Stimulated activated CD4-positive, alpha-beta T cell treated with anti-CD3 and anti-CD28 coated beads, Interleukin-15, amount 100 ng/mL, for 24 hours (primary cell): Measurements from ENCODE around the gene OTX1.
"Not testable (repeated sequence)": the region's sequence is repeated elsewhere in the genome, so short reads cannot be mapped to it uniquely, and the experiment has no call there.

Source experiments
- DNase-seq: peaks from one replicate; pipeline ENCODE4 v3.0.0-alpha.2; 2020

Gene OTX1

GRCh38 chr2:63059793-63060471 is 9.3 kb downstream of the OTX1 start:
- no peak for DNase-seq

GRCh38 chr2:63060472-63060991 is 9.9 kb downstream of the OTX1 start:
- no peak for DNase-seq

GRCh38 chr2:63064197-63064596 is 13.6 kb downstream of the OTX1 start:
- no peak for DNase-seq

- no peak for DNase-seq
Observed at GRCh38 chr2:63064661-63065060, 14.0 kb downstream of the OTX1 start.

GRCh38 chr2:63066265-63066664 is 15.6 kb downstream of the OTX1 start:
- DNase-seq, result no peak

- no peak for DNase-seq
Observed at GRCh38 chr2:63066838-63067237, 16.2 kb downstream of the OTX1 start.

GRCh38 chr2:63071664-63072063 is 21.0 kb downstream of the OTX1 start:
- no peak for DNase-seq

- no peak for DNase-seq
Observed at GRCh38 chr2:63073994-63074393, 23.4 kb downstream of the OTX1 start.

- not testable (repeated sequence) for DNase-seq
Observed at GRCh38 chr2:63074399-63074798, 23.8 kb downstream of the OTX1 start.

- peak; percentile 10 for DNase-seq
Observed at GRCh38 chr2:63078852-63079606, 28.4 kb downstream of the OTX1 start.

GRCh38 chr2:63081404-63081803 is 30.8 kb downstream of the OTX1 start:
- no peak for DNase-seq

- DNase-seq, result no peak
Observed at GRCh38 chr2:63086687-63087086, 36.1 kb downstream of the OTX1 start.

GRCh38 chr2:63092401-63092800 is 41.8 kb downstream of the OTX1 start:
- no peak for DNase-seq

GRCh38 chr2:63092857-63093256 is 42.2 kb downstream of the OTX1 start:
- no peak for DNase-seq

- no peak for DNase-seq
Observed at GRCh38 chr2:63093502-63093901, 42.9 kb downstream of the OTX1 start.

GRCh38 chr2:63096491-63096890 is 45.9 kb downstream of the OTX1 start:
- DNase-seq, result no peak

- DNase-seq, result no peak
Observed at GRCh38 chr2:63099032-63099431, 48.4 kb downstream of the OTX1 start.

- DNase-seq, result no peak
Observed at GRCh38 chr2:63101954-63102353, 51.3 kb downstream of the OTX1 start.

- DNase-seq, result no peak
Observed at GRCh38 chr2:63104482-63104881, 53.9 kb downstream of the OTX1 start.
